ACC112 (cell line): ENCODE data around the gene MAP1S.

Experiments used
- H2AFZ ChIP-seq: fragments of 200-600 bp; sonication (generic); one replicate; pipeline ENCODE4 v1.6.0; 2017; ENCODE audit warnings: antibody characterized with exemption, low read length; ENCODE audit not compliant: unreplicated experiment
- H3K27ac ChIP-seq: fragments of 200-600 bp; sonication (generic); 2 replicates; pipeline ENCODE4 v1.5.1; 2014; ENCODE audit warnings: low read depth, mild to moderate bottlenecking, antibody characterized with exemption, low read length, moderate library complexity
- H3K27me3 ChIP-seq: fragments of 200-600 bp; sonication (generic); 2 replicates; pipeline ENCODE4 v1.6.1; 2014; ENCODE audit warnings: mild to moderate bottlenecking, antibody characterized with exemption, low read length, moderate library complexity, mixed read lengths; ENCODE audit not compliant: insufficient read depth
- H3K36me3 ChIP-seq: fragments of 200-600 bp; sonication (generic); 2 replicates; pipeline ENCODE4 v1.6.1; 2016; ENCODE audit warnings: mild to moderate bottlenecking, antibody characterized with exemption, low read length, moderate library complexity, mixed read lengths; ENCODE audit not compliant: insufficient read depth
- H3K4me1 ChIP-seq: fragments of 200-600 bp; sonication (generic); one replicate; pipeline ENCODE4 v1.6.1; 2016; ENCODE audit warnings: low read length, mixed read lengths; ENCODE audit not compliant: insufficient read depth, unreplicated experiment, control insufficient read depth
- H3K4me3 ChIP-seq: fragments of 200-600 bp; sonication (generic); 2 replicates; pipeline ENCODE4 v1.5.1; 2014; ENCODE audit warnings: mild to moderate bottlenecking, low read depth, low read length
- H3K79me2 ChIP-seq: fragments of 200-600 bp; sonication (generic); one replicate; pipeline ENCODE4 v1.6.0; 2016; ENCODE audit warnings: low read length; ENCODE audit not compliant: control insufficient read depth, unreplicated experiment, insufficient read depth

MAP1S gene

DNA sequence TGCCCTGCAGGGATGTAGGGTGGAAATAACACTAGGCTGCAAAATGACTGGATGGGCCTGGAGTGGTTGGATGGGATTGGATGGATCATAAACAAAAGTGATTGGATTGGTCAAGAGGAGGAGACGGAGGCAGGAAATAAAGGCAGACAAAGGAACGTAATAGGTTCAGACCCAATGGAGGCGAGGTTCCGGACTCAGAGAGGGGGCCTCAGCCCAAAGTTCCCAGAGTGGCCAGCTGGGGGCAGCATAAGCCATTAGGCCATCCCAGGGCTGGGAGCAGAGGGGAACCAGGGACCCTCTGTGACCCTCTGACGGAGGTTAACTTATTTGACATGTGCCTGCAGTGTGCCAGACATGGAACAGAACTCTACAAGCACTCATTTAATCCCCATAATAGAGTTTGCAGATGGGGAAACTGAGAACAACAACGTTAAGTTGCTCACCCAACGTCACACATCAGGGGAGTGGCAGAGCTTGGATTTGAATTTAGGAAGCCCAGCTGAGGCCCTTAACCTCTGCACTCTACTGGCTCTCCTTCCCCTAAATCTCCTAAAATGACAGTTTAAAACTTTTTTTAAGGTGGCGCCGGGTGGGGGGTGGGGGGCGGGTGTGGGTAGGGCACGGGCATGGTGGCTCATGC, 15.3 kb upstream of the MAP1S start:
- Histone ChIP-seq H3K36me3 (no peaks in the 10 kb centered on the region), H2AFZ (peak overlapping the region; percentile 25), H3K4me1 (no peaks in the 10 kb centered on the region), H3K27ac (no peak overlapping the region), H3K27me3 (0 out of 2 replicates have a peak, but pooled peaks cover 2% of the 10 kb centered on the region), H3K79me2 (no peaks in the 10 kb centered on the region), H3K4me3 (no peak overlapping the region)

GRCh38 chr19:17706750-17707181, 12.5 kb upstream of the MAP1S start:
- Histone ChIP-seq H3K4me1 (no peaks in the 10 kb centered on the region), H3K4me3 (no peak overlapping the region), H3K27me3 (no peaks in the 10 kb centered on the region), H2AFZ (no peak overlapping the region), H3K27ac (no peak overlapping the region), H3K79me2 (no peaks in the 10 kb centered on the region), H3K36me3 (no peaks in the 10 kb centered on the region)

DNA sequence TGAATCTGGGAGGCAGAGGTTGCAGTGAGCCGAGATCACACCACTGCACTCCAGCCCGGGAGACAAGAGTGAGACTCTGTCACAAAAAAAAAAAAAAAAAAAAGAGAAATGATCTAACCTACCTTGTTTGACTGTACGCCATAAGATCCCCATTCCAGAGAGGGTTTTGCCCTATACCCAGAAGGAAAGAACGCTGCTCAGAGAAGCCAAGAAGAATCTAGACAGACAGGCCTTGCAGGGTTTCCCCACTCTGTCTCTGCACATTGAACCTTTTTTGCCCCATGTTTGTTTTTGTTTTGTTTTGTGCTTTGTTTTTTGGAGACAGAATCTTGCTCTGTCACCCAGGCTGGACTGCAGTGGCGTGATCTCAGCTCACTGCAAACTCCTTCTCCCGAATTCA, 7.4 kb upstream of the MAP1S start:
- Histone ChIP-seq H3K4me1 (no peaks in the 10 kb centered on the region), H3K27me3 (no peaks in the 10 kb centered on the region), H3K79me2 (no peaks in the 10 kb centered on the region), H3K27ac (no peak overlapping the region), H2AFZ (no peak overlapping the region), H3K36me3 (no peaks in the 10 kb centered on the region), H3K4me3 (no peak overlapping the region)

DNA sequence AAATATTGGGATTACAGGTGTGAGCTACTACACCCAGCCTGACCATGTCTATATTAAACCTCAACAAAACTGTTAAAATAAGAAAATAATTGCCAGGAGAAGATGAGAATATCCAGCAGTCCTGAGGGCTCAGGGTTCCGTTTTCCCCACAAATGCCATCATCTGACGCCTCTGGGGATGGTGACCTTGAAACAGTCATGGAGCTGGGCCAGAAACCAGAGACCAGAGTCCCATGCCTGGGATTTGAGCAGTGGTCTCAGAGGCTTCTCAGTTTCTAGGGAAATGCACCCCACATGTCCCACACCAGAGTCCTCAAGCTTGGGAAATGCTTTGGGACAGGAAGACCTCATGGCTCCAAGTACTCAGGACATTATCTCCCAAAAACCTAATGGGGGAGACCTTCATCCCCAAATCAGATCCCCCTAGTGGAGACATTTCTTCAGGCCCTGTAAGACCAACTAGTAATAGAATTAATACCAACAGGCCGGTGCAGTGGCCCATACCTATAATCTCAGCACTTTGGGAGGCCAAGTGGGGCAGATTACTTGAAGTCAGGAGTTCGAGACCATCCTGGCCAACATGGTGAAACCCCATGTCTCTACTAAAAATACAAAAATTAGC, 2.9 kb upstream of the MAP1S start:
- Histone ChIP-seq H3K79me2 (peaks cover 25% of the 10 kb centered on the region), H2AFZ (no peak overlapping the region), H3K36me3 (no peaks in the 10 kb centered on the region), H3K27me3 (no peaks in the 10 kb centered on the region), H3K27ac (peak overlapping the region; percentile 61; the same call in 1 of the 2 replicates), H3K4me1 (peaks cover 13% of the 10 kb centered on the region), H3K4me3 (no peak overlapping the region)

DNA sequence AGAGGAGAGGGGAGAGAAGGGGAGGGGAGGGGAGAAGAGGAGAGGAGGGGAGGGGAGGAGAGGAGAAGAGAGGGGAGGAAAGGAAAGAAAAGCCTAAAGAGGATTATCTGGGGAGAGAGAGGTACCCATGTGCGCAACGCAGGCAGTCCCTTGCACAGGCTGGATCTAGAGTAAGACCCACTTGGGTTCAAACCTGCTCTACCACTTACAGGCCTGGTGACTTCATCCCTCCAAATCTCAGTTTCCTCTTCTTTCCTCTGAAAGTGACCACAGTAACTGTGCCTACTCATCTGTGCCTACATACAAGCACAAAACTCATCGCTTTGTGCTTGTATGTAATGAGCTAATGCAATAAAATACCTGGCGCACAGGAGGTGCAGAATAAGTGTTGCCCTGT, 732 bp upstream of the MAP1S start:
- Histone ChIP-seq H3K4me3 (peak overlapping the region; percentile 80; the same call in 1 of the 2 replicates), H3K27ac (no peak overlapping the region; the same call in 1 of the 2 replicates), H3K79me2 (peaks cover 39% of the 10 kb centered on the region), H3K36me3 (no peaks in the 10 kb centered on the region), H3K27me3 (no peaks in the 10 kb centered on the region), H3K4me1 (peaks cover 28% of the 10 kb centered on the region), H2AFZ (no peak overlapping the region)

DNA sequence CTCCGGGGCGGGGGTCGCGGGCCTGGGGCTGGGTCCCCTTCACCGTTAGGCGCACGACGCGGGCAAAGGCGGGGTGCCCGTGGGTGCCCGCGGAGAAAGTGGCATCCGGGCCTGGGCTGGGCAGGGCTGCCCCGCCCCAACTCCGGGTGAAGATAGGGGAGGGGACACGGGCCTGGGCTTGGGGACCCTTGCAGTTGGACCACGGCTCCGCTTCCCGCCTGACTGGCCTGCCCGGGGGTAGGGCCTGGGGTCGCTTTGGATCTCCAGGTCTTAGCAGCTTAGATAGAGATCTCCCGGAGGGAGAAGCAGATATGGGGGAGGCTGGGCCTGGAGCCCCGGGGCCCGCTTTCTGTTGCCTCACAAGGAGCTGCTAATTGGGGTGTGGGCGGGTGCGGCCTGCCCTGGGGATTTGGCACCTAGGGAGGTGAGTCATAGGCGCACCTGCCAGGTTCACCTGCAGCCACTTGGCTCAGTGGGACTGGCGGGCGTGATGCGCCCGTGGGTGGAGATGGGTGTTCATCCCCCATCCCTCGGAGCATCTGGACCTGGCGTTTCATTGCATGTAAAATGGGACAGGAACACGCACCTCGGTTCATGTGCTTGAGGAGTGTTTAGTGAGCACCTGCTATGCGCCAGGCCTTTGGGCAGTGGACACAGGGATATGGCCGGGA, 585 bp downstream of the MAP1S start:
- H3K79me2 ChIP-seq = peaks cover 45% of the 10 kb centered on the region
- H2AFZ ChIP-seq = no peak overlapping the region
- H3K27ac ChIP-seq = peak overlapping the region; percentile 19; the same call in 1 of the 2 replicates

GRCh38 chr19:17720440-17720839, 1.2 kb downstream of the MAP1S start:
- peaks cover 51% of the 10 kb centered on the region for H3K79me2 ChIP-seq

More for the DNA sequence above, 585 bp downstream of the MAP1S start:
- peak overlapping the region; percentile 80 for H3K4me3 ChIP-seq
- H3K27me3 ChIP-seq = no peaks in the 10 kb centered on the region
- H3K4me1 ChIP-seq = peaks cover 28% of the 10 kb centered on the region
- H3K36me3 ChIP-seq = no peaks in the 10 kb centered on the region

GRCh38 chr19:17721111-17721628, 1.9 kb downstream of the MAP1S start:
- Histone ChIP-seq H3K4me1 (peaks cover 28% of the 10 kb centered on the region), H3K79me2 (peaks cover 55% of the 10 kb centered on the region), H3K36me3 (no peaks in the 10 kb centered on the region), H3K27me3 (no peaks in the 10 kb centered on the region), H3K4me3 (peak overlapping the region; percentile 80), H3K27ac (peak overlapping the region; percentile 60; the same call in 1 of the 2 replicates), H2AFZ (no peak overlapping the region)

More at GRCh38 chr19:17720440-17720839, 1.2 kb downstream of the MAP1S start:
- H3K4me1 ChIP-seq = peaks cover 28% of the 10 kb centered on the region
- H2AFZ ChIP-seq = no peak overlapping the region
- H3K36me3 ChIP-seq = no peaks in the 10 kb centered on the region
- H3K27ac ChIP-seq = 0 out of 2 replicates have a peak overlapping the region, but pooled peaks have one; percentile 60
- no peaks in the 10 kb centered on the region for H3K27me3 ChIP-seq
- H3K4me3 ChIP-seq = peak overlapping the region; percentile 80

GRCh38 chr19:17721821-17722220, 2.5 kb downstream of the MAP1S start:
- H3K27ac ChIP-seq = peak overlapping the region; percentile 60; the same call in 1 of the 2 replicates
- H3K36me3 ChIP-seq = no peaks in the 10 kb centered on the region
- peak overlapping the region; percentile 80 for H3K4me3 ChIP-seq
- no peak overlapping the region for H2AFZ ChIP-seq
- H3K79me2 ChIP-seq = peaks cover 58% of the 10 kb centered on the region
- no peaks in the 10 kb centered on the region for H3K27me3 ChIP-seq
- H3K4me1 ChIP-seq = peaks cover 28% of the 10 kb centered on the region

DNA sequence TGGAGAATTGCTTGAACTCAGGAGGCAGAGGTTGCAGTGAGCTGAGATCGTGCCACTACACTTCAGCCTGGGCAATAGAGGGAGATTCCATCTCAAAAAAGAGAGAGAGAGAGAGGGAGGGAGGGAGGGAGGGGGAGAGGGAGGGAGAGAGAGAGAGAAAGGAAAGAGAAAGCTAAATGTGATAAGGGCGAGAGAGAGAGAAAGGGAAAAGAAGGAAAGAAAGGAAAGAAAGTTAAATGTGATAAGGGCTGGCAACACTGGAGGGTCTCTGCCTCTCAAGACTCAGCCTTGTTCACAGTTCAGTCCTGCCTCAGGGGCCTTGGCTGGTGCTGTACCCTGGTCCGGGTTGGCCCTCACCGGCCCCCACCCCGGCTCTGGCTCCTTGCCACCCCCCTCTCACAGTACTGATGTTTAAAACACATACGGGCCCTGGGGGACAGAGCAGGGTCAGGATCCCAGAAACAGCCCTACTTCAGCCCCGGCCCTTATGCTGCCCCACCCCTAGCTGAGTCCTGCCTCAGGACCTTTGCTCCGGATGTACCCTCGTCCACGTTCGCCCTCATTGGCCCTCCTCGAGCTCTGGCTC, 3.5 kb downstream of the MAP1S start:
- H3K27ac ChIP-seq = no peak overlapping the region; the same call in 1 of the 2 replicates
- peaks cover 58% of the 10 kb centered on the region for H3K79me2 ChIP-seq
- no peaks in the 10 kb centered on the region for H3K36me3 ChIP-seq
- H2AFZ ChIP-seq = no peak overlapping the region
- H3K27me3 ChIP-seq = no peaks in the 10 kb centered on the region
- H3K4me3 ChIP-seq = no peak overlapping the region
- H3K4me1 ChIP-seq = peaks cover 24% of the 10 kb centered on the region
